HepG2 (cell line): ENCODE results near the gene ARHGAP20. TPM values are rescaled to one million over a fixed set of nuclear protein-coding genes. Genes with fewer than 3 reads are reported as not detected.

ENCODE experiments used
- ATAC-seq: fragments of 200-7000 bp; cut with Tn5 transposase; 3 replicates; pipeline ENCODE4 v1.9.1; 2020; ENCODE audit warnings: mild to moderate bottlenecking, moderate library complexity
- BruUV-seq: library from RNA; stranded (reverse); fragments of 400-500 nt; replicated peaks from 2 replicates; lab custom pipeline; 2021; lab: Mats Ljungman, UMichigan
- CTCF ChIA-PET: fragments of 300-600 bp; formaldehyde crosslinking; extraction: SDS; loops from one replicate; lab custom pipeline; 2021; ENCODE audit warnings: low total read pairs, inconsistent platforms, low intra/inter-chr PET ratio; lab: Yijun Ruan, JAX
- POLR2A ChIA-PET: fragments of 350-600 bp; sonication (Branson Sonifier 250); formaldehyde crosslinking; loops from one replicate; lab custom pipeline; 2020; ENCODE audit warnings: antibody characterized with exemption, inconsistent platforms; lab: Yijun Ruan, JAX
- DNase-seq: peaks from one replicate; pipeline ENCODE4 v3.0.0-alpha.2; 2015; ENCODE audit warnings: low spot score
- FAIRE-seq: peaks from 3 replicates; lab custom pipeline; 2011; peaks lifted over from hg19 to GRCh38; lab: Jason Lieb, UNC
- H2AFZ ChIP-seq: one replicate; pipeline ENCODE4 v1.6.1; 2011; ENCODE audit warnings: low read length, inconsistent platforms
- H3K27ac ChIP-seq: fragments of 300-600 bp; 3 replicates; pipeline ENCODE4 v1.8.0; 2011; ENCODE audit warnings: mixed run types, mild to moderate bottlenecking, mixed read lengths, low read length, inconsistent platforms; ENCODE audit not compliant: insufficient read depth; ENCODE audit errors: extremely low read length
- H3K27me3 ChIP-seq, 2 experiments: fragments of 200-600 bp in 1 of 2; 2 replicates in 1 of 2; 3 replicates in 1 of 2; pipeline versions ENCODE4 v1.6.0 to v1.8.0; 2011; ENCODE audit warnings: low read length in 2 of 2, mild to moderate bottlenecking in 2 of 2, moderate library complexity in 2 of 2, inconsistent platforms in 1 of 2; ENCODE audit not compliant: insufficient read depth in 2 of 2, control insufficient read depth in 1 of 2
- H3K36me3 ChIP-seq, 2 experiments: fragments of 200-600 bp in 1 of 2; replicated peaks in 1 of 2; 2 replicates in 1 of 2; 3 replicates in 1 of 2; pipeline versions ENCODE4 v1.5.1 to v1.8.0; 2011; ENCODE audit warnings: low read length in 2 of 2, inconsistent platforms in 1 of 2; ENCODE audit not compliant: insufficient read depth in 2 of 2, control insufficient read depth in 1 of 2
- H3K4me1 ChIP-seq: 2 replicates; pipeline ENCODE4 v1.5.1; 2012; ENCODE audit warnings: low read length, inconsistent platforms; ENCODE audit not compliant: insufficient read depth
- H3K4me2 ChIP-seq: 2 replicates; pipeline ENCODE4 v1.6.0; 2011; ENCODE audit warnings: low read depth, low read length, inconsistent platforms
- H3K4me3 ChIP-seq, 3 experiments: fragments of 200-600 bp in 1 of 3; sonication (generic), shearing (Covaris generic) in 1 of 3; replicated peaks in 1 of 3; 2 replicates each; pipeline ENCODE4 v1.5.1; 2011 to 2016; ENCODE audit warnings: low read length in 3 of 3, inconsistent platforms in 2 of 3, low read depth in 2 of 3, mild to moderate bottlenecking in 2 of 3, control low read depth in 1 of 3, mixed read lengths in 1 of 3; ENCODE audit not compliant: insufficient read depth in 1 of 3
- H3K79me2 ChIP-seq: one replicate; pipeline ENCODE4 v1.6.1; 2011; ENCODE audit warnings: low read length, inconsistent platforms; ENCODE audit not compliant: insufficient read depth
- H3K9ac ChIP-seq: 2 replicates; pipeline ENCODE4 v1.6.0; 2011; ENCODE audit warnings: mild to moderate bottlenecking, low read depth, low read length, inconsistent platforms; ENCODE audit not compliant: insufficient read depth
- H3K9me3 ChIP-seq: 2 replicates; pipeline ENCODE4 v1.5.1; 2012; ENCODE audit warnings: mild to moderate bottlenecking, low read length
- H4K20me1 ChIP-seq: 2 replicates; pipeline ENCODE4 v1.6.0; 2011; ENCODE audit warnings: inconsistent platforms, mild to moderate bottlenecking, low read length, moderate library complexity; ENCODE audit not compliant: insufficient read depth
- ATF1 ChIP-seq: IDR thresholded peaks from 2 replicates; pipeline ENCODE4 v1.6.1; 2016; ENCODE audit warnings: mild to moderate bottlenecking, control low read depth
- ISL2 ChIP-seq: sonication (generic); formaldehyde crosslinking; IDR thresholded peaks from 2 replicates; pipeline ENCODE4 v1.5.0; 2020; ENCODE audit warnings: missing genetic modification reagents
- NFIB ChIP-seq: sonication (generic); formaldehyde crosslinking; IDR thresholded peaks from 2 replicates; pipeline ENCODE4 v1.9.0; 2021; ENCODE audit warnings: missing genetic modification reagents, mild to moderate bottlenecking, borderline replicate concordance
- NONO ChIP-seq, 2 experiments: fragments of 450-650 bp in 1 of 2; sonication (generic) in 1 of 2; formaldehyde crosslinking in 1 of 2; IDR thresholded peaks in 1 of 2; conservative IDR thresholded peaks in 1 of 2; 2 replicates each; pipeline versions ENCODE4 v1.6.1 to v1.8.0; 2017 to 2022; ENCODE audit warnings: mild to moderate bottlenecking in 1 of 2, missing genetic modification reagents in 1 of 2, moderate library complexity in 1 of 2
- REPIN1 ChIP-seq: sonication (generic); formaldehyde crosslinking; IDR thresholded peaks from 2 replicates; pipeline ENCODE4 v1.8.0; 2022; ENCODE audit warnings: missing genetic modification reagents, low read depth, mild to moderate bottlenecking, borderline replicate concordance
- SRSF4 ChIP-seq: fragments of 200-400 bp; formaldehyde crosslinking; IDR thresholded peaks from one replicate; pipeline ENCODE4 v1.6.1; 2018; ENCODE audit warnings: mild to moderate bottlenecking, low read depth, low read length, moderate library complexity; ENCODE audit not compliant: poor library complexity, severe bottlenecking
- ZBTB42 ChIP-seq: sonication (generic); formaldehyde crosslinking; IDR thresholded peaks from 2 replicates; pipeline ENCODE4 v1.5.0; 2020; ENCODE audit warnings: mild to moderate bottlenecking, missing genetic modification reagents
- ZBTB8A ChIP-seq: sonication (generic); formaldehyde crosslinking; IDR thresholded peaks from 2 replicates; pipeline ENCODE4 v1.4.0; 2020; ENCODE audit warnings: mild to moderate bottlenecking, low read depth, missing genetic modification reagents, borderline replicate concordance
- ZMYM3 ChIP-seq: sonication (generic); formaldehyde crosslinking; IDR thresholded peaks from 2 replicates; pipeline ENCODE4 v1.5.1; 2020; ENCODE audit warnings: mild to moderate bottlenecking, missing genetic modification reagents
- ZNF101 ChIP-seq: sonication (generic); formaldehyde crosslinking; IDR thresholded peaks from 2 replicates; pipeline ENCODE4 v1.4.0; 2020; ENCODE audit warnings: mild to moderate bottlenecking, low read depth, missing genetic modification reagents, borderline replicate concordance
- ZNF24 ChIP-seq: fragments of 450-650 bp; IDR thresholded peaks from 2 replicates; pipeline ENCODE4 v1.6.1; 2017; ENCODE audit warnings: antibody characterized with exemption, mild to moderate bottlenecking
- in situ Hi-C: cut with HindIII; loops from 2 replicates; pipeline ENCODE4 v1.10.0; 2017; ENCODE audit warnings: low pct_unique_long_range_greater_than_20kb; ENCODE audit not compliant: extremely low pct_ligation_motif_present
- intact Hi-C: fragments of 100-400 bp; cut with micrococcal nuclease; formaldehyde crosslinking; loops from one replicate; pipeline ENCODE4 v1.10.0; 2022; ENCODE audit not compliant: unreplicated experiment
- polyA plus RNA-seq, 8 experiments: library from polyadenylated mRNA; depleted of rRNA in 3 of 8; stranded (reverse) in 7 of 8; unstranded in 1 of 8; fragments of >200 nt; fragmentation: Illumina TruSeq in 4 of 8; extraction: Trizol in 4 of 8; gene quantifications; 2 replicates each; pipeline versions ENCODE4 v1.2.1 to v1.2.3, GENCODE V29; 2011 to 2016; ENCODE audit warnings: low read depth in 4 of 8, missing spikeins in 1 of 8, mixed read lengths in 1 of 8; ENCODE audit not compliant: insufficient read depth in 1 of 8
- total RNA-seq, 5 experiments: library from RNA; depleted of rRNA; stranded (reverse); fragments of >200 nt; fragmentation: Illumina TruSeq; extraction: Trizol; gene quantifications; 2 replicates each; pipeline ENCODE4 v1.2.3, GENCODE V29; 2016; ENCODE audit warnings: low read depth in 1 of 5
- TF ChIP-seq, protein P1 (sequence below): sonication (generic); formaldehyde crosslinking; IDR thresholded peaks from 2 replicates; pipeline ENCODE4 v1.5.0; 2020; ENCODE audit warnings: missing genetic modification reagents
- TF ChIP-seq, protein P2 (sequence below): sonication (generic); formaldehyde crosslinking; IDR thresholded peaks from 2 replicates; pipeline ENCODE4 v1.4.0; 2020; ENCODE audit warnings: missing genetic modification reagents; ENCODE audit errors: not compliant biosample characterization
- TF ChIP-seq, protein P3 (sequence below): sonication (generic); formaldehyde crosslinking; IDR thresholded peaks from 2 replicates; pipeline ENCODE4 v1.8.0; 2022; ENCODE audit warnings: low read depth, missing genetic modification reagents
- TF ChIP-seq, protein P4 (sequence below), 2 experiments: sonication (generic) in 1 of 2; formaldehyde crosslinking in 1 of 2; IDR thresholded peaks; 2 replicates each; pipeline versions ENCODE4 v1.6.1 to v1.9.0; 2014 to 2022; ENCODE audit warnings: antibody characterized with exemption in 1 of 2, borderline replicate concordance in 1 of 2, inconsistent platforms in 1 of 2, low read depth in 1 of 2, missing genetic modification reagents in 1 of 2

ARHGAP20 gene
- total and polyA plus RNA-seq, 2 of the 13 experiments (the other 11 are each of a cell fraction or from before 2014, with no cell fraction given) = not detected

DNA sequence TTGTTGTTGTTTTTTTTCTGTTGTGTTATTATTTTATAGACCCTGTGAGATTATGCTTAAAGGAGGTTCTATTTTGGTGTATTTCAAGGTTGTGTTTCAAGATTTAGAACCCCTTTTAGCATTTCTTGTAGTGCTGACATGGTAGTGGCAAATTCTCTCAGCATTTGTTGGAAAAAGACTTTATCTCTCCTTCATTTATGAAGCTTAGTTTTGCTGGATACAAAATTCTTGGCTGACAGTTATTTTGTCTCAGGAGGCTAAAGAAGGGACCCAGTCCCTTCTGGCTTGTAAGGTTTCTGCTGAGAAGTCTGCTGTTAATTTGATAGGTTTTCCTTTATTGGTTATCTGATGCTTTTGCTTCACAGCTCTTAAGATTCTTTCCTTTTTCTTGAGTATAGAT, 40.7 kb upstream of the ARHGAP20 start:
- CTCF ChIA-PET = no interaction called here
- H3K9ac ChIP-seq = no peak overlapping the region
- no peaks in the 10 kb centered on the region for H3K36me3 ChIP-seq
- no peak for DNase-seq
- H4K20me1 ChIP-seq = no peaks in the 10 kb centered on the region
- no peak overlapping the region for H3K27ac ChIP-seq
- in situ Hi-C loops = no loop called here
- no peak for FAIRE-seq
- H3K9me3 ChIP-seq = peaks cover 10% of the 10 kb centered on the region; the same call in 1 of the 2 replicates
- TF ChIP-seq NFIB (CRISPR knock-in tag) (no peak), NONO (IDR thresholded peaks at IDR 0.05) (no peak), NONO (CRISPR knock-in tag; conservative IDR thresholded peaks at IDR 0.05) (no peak), ZBTB8A (CRISPR knock-in tag) (no peak), SRSF4 (no peak), ISL2 (CRISPR knock-in tag) (no peak), ZNF24 (no peak), ZNF101 (CRISPR knock-in tag) (no peak), REPIN1 (CRISPR knock-in tag) (no peak), ZBTB42 (CRISPR knock-in tag) (no peak), ZMYM3 (CRISPR knock-in tag) (no peak), ATF1 (CRISPR knock-in tag) (no peak)
- TF ChIP-seq, protein P1, sequence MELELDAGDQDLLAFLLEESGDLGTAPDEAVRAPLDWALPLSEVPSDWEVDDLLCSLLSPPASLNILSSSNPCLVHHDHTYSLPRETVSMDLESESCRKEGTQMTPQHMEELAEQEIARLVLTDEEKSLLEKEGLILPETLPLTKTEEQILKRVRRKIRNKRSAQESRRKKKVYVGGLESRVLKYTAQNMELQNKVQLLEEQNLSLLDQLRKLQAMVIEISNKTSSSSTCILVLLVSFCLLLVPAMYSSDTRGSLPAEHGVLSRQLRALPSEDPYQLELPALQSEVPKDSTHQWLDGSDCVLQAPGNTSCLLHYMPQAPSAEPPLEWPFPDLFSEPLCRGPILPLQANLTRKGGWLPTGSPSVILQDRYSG (CRISPR knock-in tag) = no peak
- TF ChIP-seq, protein P2, sequence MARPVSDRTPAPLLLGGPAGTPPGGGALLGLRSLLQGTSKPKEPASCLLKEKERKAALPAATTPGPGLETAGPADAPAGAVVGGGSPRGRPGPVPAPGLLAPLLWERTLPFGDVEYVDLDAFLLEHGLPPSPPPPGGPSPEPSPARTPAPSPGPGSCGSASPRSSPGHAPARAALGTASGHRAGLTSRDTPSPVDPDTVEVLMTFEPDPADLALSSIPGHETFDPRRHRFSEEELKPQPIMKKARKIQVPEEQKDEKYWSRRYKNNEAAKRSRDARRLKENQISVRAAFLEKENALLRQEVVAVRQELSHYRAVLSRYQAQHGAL (CRISPR knock-in tag) = no peak
- TF ChIP-seq, protein P3, sequence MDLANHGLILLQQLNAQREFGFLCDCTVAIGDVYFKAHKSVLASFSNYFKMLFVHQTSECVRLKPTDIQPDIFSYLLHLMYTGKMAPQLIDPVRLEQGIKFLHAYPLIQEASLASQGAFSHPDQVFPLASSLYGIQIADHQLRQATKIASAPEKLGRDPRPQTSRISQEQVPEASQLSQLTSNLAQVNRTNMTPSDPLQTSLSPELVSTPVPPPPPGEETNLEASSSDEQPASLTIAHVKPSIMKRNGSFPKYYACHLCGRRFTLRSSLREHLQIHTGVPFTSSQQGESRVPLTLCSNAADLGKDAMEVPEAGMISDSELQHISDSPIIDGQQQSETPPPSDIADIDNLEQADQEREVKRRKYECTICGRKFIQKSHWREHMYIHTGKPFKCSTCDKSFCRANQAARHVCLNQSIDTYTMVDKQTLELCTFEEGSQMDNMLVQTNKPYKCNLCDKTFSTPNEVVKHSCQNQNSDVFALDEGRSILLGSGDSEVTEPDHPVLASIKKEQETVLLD = no peak
- TF ChIP-seq, protein P4, sequence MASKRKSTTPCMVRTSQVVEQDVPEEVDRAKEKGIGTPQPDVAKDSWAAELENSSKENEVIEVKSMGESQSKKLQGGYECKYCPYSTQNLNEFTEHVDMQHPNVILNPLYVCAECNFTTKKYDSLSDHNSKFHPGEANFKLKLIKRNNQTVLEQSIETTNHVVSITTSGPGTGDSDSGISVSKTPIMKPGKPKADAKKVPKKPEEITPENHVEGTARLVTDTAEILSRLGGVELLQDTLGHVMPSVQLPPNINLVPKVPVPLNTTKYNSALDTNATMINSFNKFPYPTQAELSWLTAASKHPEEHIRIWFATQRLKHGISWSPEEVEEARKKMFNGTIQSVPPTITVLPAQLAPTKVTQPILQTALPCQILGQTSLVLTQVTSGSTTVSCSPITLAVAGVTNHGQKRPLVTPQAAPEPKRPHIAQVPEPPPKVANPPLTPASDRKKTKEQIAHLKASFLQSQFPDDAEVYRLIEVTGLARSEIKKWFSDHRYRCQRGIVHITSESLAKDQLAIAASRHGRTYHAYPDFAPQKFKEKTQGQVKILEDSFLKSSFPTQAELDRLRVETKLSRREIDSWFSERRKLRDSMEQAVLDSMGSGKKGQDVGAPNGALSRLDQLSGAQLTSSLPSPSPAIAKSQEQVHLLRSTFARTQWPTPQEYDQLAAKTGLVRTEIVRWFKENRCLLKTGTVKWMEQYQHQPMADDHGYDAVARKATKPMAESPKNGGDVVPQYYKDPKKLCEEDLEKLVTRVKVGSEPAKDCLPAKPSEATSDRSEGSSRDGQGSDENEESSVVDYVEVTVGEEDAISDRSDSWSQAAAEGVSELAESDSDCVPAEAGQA (IDR thresholded peaks at IDR 0.05; ENCODE audit: low read depth) = no peak
- TF ChIP-seq, protein P4 (CRISPR knock-in tag; IDR thresholded peaks at IDR 0.05; ENCODE audit: borderline replicate concordance) = no peak
- TF ChIP-seq, all 625 proteins: peak for 0
- intact Hi-C loops = no loop called here
- Histone ChIP-seq H2AFZ (no peak overlapping the region), H3K27me3 (no peaks in the 10 kb centered on the region), H3K4me2 (no peak overlapping the region), H3K4me1 (no peaks in the 10 kb centered on the region), H3K79me2 (no peaks in the 10 kb centered on the region), H3K4me3 (no peak overlapping the region)
- ATAC-seq = no peak
- BruUV-seq = no TSS peak
- POLR2A ChIA-PET = no interaction called here
